ENCODE results near the gene HDAC5. TPM values are rescaled to one million over a fixed set of nuclear protein-coding genes. Genes with fewer than 3 reads are reported as not detected.
"Not testable (repeated sequence)": the region's sequence is repeated elsewhere in the genome, so short reads cannot be mapped to it uniquely, and the experiment has no call there.

The HDAC5 gene
- polyA plus RNA-seq, 3 donors: 16.1 to 93.6 (median 24.7) TPM

- H3K9me3 ChIP-seq (replicated peaks in 1 of 2; ENCODE audit: control insufficient read depth in 1 of 2, insufficient read depth in 1 of 2, low read length in 2 of 2): no peaks in the 10 kb centered on the region
- no peaks in the 10 kb centered on the region for H3K27me3 ChIP-seq (ENCODE audit: control insufficient read depth in 2 of 2, insufficient read depth in 2 of 2, low read length in 2 of 2)
- no peak overlapping the region for H2AFZ ChIP-seq (ENCODE audit: insufficient read depth, low read depth, low read length, poor library complexity, severe bottlenecking)
- TF ChIP-seq, protein P1, sequence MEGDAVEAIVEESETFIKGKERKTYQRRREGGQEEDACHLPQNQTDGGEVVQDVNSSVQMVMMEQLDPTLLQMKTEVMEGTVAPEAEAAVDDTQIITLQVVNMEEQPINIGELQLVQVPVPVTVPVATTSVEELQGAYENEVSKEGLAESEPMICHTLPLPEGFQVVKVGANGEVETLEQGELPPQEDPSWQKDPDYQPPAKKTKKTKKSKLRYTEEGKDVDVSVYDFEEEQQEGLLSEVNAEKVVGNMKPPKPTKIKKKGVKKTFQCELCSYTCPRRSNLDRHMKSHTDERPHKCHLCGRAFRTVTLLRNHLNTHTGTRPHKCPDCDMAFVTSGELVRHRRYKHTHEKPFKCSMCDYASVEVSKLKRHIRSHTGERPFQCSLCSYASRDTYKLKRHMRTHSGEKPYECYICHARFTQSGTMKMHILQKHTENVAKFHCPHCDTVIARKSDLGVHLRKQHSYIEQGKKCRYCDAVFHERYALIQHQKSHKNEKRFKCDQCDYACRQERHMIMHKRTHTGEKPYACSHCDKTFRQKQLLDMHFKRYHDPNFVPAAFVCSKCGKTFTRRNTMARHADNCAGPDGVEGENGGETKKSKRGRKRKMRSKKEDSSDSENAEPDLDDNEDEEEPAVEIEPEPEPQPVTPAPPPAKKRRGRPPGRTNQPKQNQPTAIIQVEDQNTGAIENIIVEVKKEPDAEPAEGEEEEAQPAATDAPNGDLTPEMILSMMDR (IDR thresholded peaks at IDR 0.05): no peak
- WGBS (ENCODE audit: insufficient coverage): 80% methylated on average over 1 of the region's 7 CpGs
- H3K27ac ChIP-seq (ENCODE audit: low read depth in 1 of 2, low read length in 2 of 2): no peak overlapping the region
- H3K9me3 Mint-ChIP-seq: no peaks in the 10 kb centered on the region
- peaks cover 0 to 1% (median 1%) of the 10 kb centered on the region in 3 donors for H3K27me3 Mint-ChIP-seq (ENCODE audit: low read depth in 3 of 3)
- H3K4me3 Mint-ChIP-seq: no peak overlapping the region
- H3K36me3 ChIP-seq (replicated peaks in 1 of 2; ENCODE audit: control insufficient read depth in 1 of 2, insufficient read depth in 2 of 2, low read length in 2 of 2): peaks cover 0 to 15% of the 10 kb centered on the region in 2 donors
- H4K20me1 ChIP-seq (ENCODE audit: insufficient read depth, low read length): no peaks in the 10 kb centered on the region
- peaks cover 26 to 27% of the 10 kb centered on the region in 2 donors for H3K4me1 ChIP-seq (ENCODE audit: control insufficient read depth in 1 of 2, insufficient read depth in 2 of 2, low read length in 2 of 2)
- no peak overlapping the region for H3K4me3 ChIP-seq (replicated peaks in 1 of 3; ENCODE audit: low read depth in 2 of 3, low read length in 3 of 3)
- peak overlapping the region in 1 of 7 donors; percentile 72 for H3K27ac Mint-ChIP-seq
- no peak for DNase-seq
- H3K9ac ChIP-seq (ENCODE audit: insufficient read depth, low read length, poor library complexity, severe bottlenecking): no peak overlapping the region
- intact Hi-C loops (cut with micrococcal nuclease): loop anchor here (5.0 kb wide), 1 partner anchor 42 kb away; the partner anchor contains the start of gene TMUB2 (in 2 of the 2)
- no peak overlapping the region for H3K4me2 ChIP-seq (replicated peaks; ENCODE audit: extremely low read depth, low read length, poor library complexity, severe bottlenecking)
- H3K36me3 Mint-ChIP-seq: peaks cover 6 to 18% of the 10 kb centered on the region in 2 donors
- peaks cover 24% of the 10 kb centered on the region for H3K79me2 ChIP-seq (ENCODE audit: insufficient read depth, low read length)
- peaks cover 37% of the 10 kb centered on the region for H3K4me1 Mint-ChIP-seq
Observed at GRCh38 chr17:44144966-44145739, 21.7 kb upstream of the HDAC5 start.

GRCh38 chr17:44143921-44144320 is 20.5 kb upstream of the HDAC5 start:
- Mint-ChIP-seq H3K4me1 (peaks cover 25% of the 10 kb centered on the region), H3K36me3 (peaks cover 6 to 16% of the 10 kb centered on the region in 2 donors), H3K27ac (peak overlapping the region in 1 of 7 donors; percentile 77)
- not testable (repeated sequence) for H3K27me3 Mint-ChIP-seq (ENCODE audit: low read depth in 3 of 3); H3K9me3 Mint-ChIP-seq; H3K27me3 ChIP-seq (ENCODE audit: control insufficient read depth in 2 of 2, insufficient read depth in 2 of 2, low read length in 2 of 2); H4K20me1 ChIP-seq (ENCODE audit: insufficient read depth, low read length); H3K9me3 ChIP-seq (replicated peaks in 1 of 2; ENCODE audit: control insufficient read depth in 1 of 2, insufficient read depth in 1 of 2, low read length in 2 of 2); H3K4me3 Mint-ChIP-seq; DNase-seq; H3K4me3 ChIP-seq (replicated peaks in 1 of 3; ENCODE audit: low read depth in 2 of 3, low read length in 3 of 3); H2AFZ ChIP-seq (ENCODE audit: insufficient read depth, low read depth, low read length, poor library complexity, severe bottlenecking); H3K27ac ChIP-seq (ENCODE audit: low read depth in 1 of 2, low read length in 2 of 2); H3K9ac ChIP-seq (ENCODE audit: insufficient read depth, low read length, poor library complexity, severe bottlenecking); H3K4me2 ChIP-seq (replicated peaks; ENCODE audit: extremely low read depth, low read length, poor library complexity, severe bottlenecking)
- whole genome bisulfite sequencing (ENCODE audit: insufficient coverage): 94% methylated on average over 5 of the region's 8 CpGs
- intact Hi-C loops (cut with micrococcal nuclease): loop anchor here (2.0 to 5.0 kb wide), 2 partner anchors 19 to 43 kb away; partner anchors contain the start of gene TMUB2 (in 2 of the 2)
- H3K4me1 ChIP-seq (ENCODE audit: control insufficient read depth in 1 of 2, insufficient read depth in 2 of 2, low read length in 2 of 2): peaks cover 13 to 17% of the 10 kb centered on the region in 2 donors
- peaks cover 19% of the 10 kb centered on the region for H3K79me2 ChIP-seq (ENCODE audit: insufficient read depth, low read length)
- H3K36me3 ChIP-seq (replicated peaks in 1 of 2; ENCODE audit: control insufficient read depth in 1 of 2, insufficient read depth in 2 of 2, low read length in 2 of 2): peaks cover 0 to 15% of the 10 kb centered on the region in 2 donors

Measured in CD14-positive monocyte (primary cell).